ENCODE results near the gene MBD5. TPM values are rescaled to one million over a fixed set of nuclear protein-coding genes. Genes with fewer than 3 reads are reported as not detected.

The MBD5 gene
- total RNA-seq, 1 donor from 2014 or later, result 95.4 TPM

- TF ChIP-seq, protein P1, sequence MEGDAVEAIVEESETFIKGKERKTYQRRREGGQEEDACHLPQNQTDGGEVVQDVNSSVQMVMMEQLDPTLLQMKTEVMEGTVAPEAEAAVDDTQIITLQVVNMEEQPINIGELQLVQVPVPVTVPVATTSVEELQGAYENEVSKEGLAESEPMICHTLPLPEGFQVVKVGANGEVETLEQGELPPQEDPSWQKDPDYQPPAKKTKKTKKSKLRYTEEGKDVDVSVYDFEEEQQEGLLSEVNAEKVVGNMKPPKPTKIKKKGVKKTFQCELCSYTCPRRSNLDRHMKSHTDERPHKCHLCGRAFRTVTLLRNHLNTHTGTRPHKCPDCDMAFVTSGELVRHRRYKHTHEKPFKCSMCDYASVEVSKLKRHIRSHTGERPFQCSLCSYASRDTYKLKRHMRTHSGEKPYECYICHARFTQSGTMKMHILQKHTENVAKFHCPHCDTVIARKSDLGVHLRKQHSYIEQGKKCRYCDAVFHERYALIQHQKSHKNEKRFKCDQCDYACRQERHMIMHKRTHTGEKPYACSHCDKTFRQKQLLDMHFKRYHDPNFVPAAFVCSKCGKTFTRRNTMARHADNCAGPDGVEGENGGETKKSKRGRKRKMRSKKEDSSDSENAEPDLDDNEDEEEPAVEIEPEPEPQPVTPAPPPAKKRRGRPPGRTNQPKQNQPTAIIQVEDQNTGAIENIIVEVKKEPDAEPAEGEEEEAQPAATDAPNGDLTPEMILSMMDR (IDR thresholded peaks at IDR 0.05; ENCODE audit: partially characterized antibody, unreplicated experiment), result no peak
- Mint-ChIP-seq H3K36me3 (ENCODE audit: unreplicated experiment) (no peaks in the 10 kb centered on the region), H3K27me3 (ENCODE audit: unreplicated experiment) (peaks cover 2% of the 10 kb centered on the region), H3K9me3 (ENCODE audit: unreplicated experiment) (no peaks in the 10 kb centered on the region), H3K27ac (ENCODE audit: unreplicated experiment) (no peak overlapping the region), H3K4me1 (ENCODE audit: low read depth, unreplicated experiment) (no peaks in the 10 kb centered on the region), H3K4me3 (ENCODE audit: unreplicated experiment) (no peak overlapping the region)
- DNase-seq, result no peak
Observed at GRCh38 chr2:148172131-148172753, 151.4 kb downstream of the MBD5 start.

DNA sequence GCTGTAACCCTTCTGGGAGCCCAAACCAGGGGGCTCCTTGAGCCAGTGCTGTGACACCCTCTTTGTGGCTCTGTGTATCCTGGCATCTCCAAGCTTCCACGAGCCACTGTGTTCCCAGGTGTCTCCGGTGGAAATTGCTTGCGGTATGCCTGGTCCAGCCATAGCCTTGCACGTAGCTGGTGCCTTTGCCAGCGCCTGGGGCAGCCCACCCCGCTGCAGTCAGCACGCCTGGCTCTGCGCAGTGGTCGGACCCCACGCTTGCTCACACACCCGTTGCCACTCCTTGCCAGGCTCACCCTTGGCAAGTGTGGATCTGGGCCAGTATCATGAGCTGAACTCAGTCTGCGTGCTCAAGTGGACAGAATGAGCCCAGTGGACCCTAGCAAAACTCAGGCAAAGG is 152.3 kb downstream of the MBD5 start:
- H3K9me3 Mint-ChIP-seq (ENCODE audit: unreplicated experiment), result no peaks in the 10 kb centered on the region
- H3K27ac Mint-ChIP-seq (ENCODE audit: unreplicated experiment), result no peak overlapping the region
- TF ChIP-seq, protein P1 (IDR thresholded peaks at IDR 0.05; ENCODE audit: partially characterized antibody, unreplicated experiment), result no peak
- no peak for DNase-seq
- no peak overlapping the region for H3K4me3 Mint-ChIP-seq (ENCODE audit: unreplicated experiment)
- H3K27me3 Mint-ChIP-seq (ENCODE audit: unreplicated experiment), result peaks cover 2% of the 10 kb centered on the region
- no peaks in the 10 kb centered on the region for H3K36me3 Mint-ChIP-seq (ENCODE audit: unreplicated experiment)
- H3K4me1 Mint-ChIP-seq (ENCODE audit: low read depth, unreplicated experiment), result no peaks in the 10 kb centered on the region

GRCh38 chr2:148177559-148177958 is 156.7 kb downstream of the MBD5 start:
- no peaks in the 10 kb centered on the region for H3K9me3 Mint-ChIP-seq (ENCODE audit: unreplicated experiment)
- TF ChIP-seq, protein P1 (IDR thresholded peaks at IDR 0.05; ENCODE audit: partially characterized antibody, unreplicated experiment), result no peak
- H3K4me1 Mint-ChIP-seq (ENCODE audit: low read depth, unreplicated experiment), result no peaks in the 10 kb centered on the region
- no peak for DNase-seq
- H3K36me3 Mint-ChIP-seq (ENCODE audit: unreplicated experiment), result no peaks in the 10 kb centered on the region
- H3K4me3 Mint-ChIP-seq (ENCODE audit: unreplicated experiment), result no peak overlapping the region
- H3K27me3 Mint-ChIP-seq (ENCODE audit: unreplicated experiment), result peaks cover 2% of the 10 kb centered on the region
- no peak overlapping the region for H3K27ac Mint-ChIP-seq (ENCODE audit: unreplicated experiment)

DNA sequence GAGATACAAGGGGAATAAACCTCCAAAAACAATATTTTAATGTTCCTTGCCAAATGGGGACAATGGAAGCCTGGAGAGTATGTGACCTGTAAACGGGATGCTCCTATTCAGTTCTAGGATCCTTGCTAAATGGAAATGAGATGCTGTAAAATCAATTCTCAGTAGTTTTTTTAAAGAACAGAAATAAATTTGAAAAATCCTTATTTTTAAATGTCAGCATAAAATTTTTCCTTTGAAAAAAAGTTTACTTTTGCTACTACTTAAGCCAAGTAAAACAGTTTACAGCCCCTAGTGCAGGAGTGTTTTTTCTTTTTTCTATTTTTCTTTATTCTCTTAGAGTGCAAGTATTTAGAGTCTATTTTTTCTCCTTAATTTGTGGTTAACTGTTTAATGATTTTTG is 158.8 kb downstream of the MBD5 start:
- Mint-ChIP-seq H3K9me3 (ENCODE audit: unreplicated experiment) (no peaks in the 10 kb centered on the region), H3K27me3 (ENCODE audit: unreplicated experiment) (no peaks in the 10 kb centered on the region), H3K27ac (ENCODE audit: unreplicated experiment) (no peak overlapping the region), H3K36me3 (ENCODE audit: unreplicated experiment) (no peaks in the 10 kb centered on the region), H3K4me3 (ENCODE audit: unreplicated experiment) (no peak overlapping the region), H3K4me1 (ENCODE audit: low read depth, unreplicated experiment) (no peaks in the 10 kb centered on the region)
- TF ChIP-seq, protein P1 (IDR thresholded peaks at IDR 0.05; ENCODE audit: partially characterized antibody, unreplicated experiment), result no peak
- no peak for DNase-seq

DNA sequence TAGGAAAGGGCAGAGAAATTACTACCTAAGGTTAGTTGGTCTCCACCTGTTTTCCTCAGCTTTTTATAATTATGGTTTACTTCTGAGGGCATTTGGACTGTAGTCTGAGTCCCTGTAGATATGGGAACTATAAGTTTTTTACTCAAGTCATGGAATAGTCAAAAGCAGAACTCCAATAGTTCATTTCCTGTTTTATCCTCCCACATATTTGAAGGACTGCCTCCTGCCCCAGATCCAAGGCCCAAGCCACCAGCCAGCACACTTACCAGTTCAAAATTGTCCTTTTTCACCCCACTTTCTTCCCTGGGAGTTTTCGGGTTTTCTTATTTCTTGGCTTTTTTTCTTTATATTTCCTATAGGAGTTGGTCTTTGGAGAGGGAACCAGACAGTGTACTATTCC is 164.1 kb downstream of the MBD5 start:
- H3K36me3 Mint-ChIP-seq (ENCODE audit: unreplicated experiment), result no peaks in the 10 kb centered on the region
- no peak for DNase-seq
- no peak overlapping the region for H3K4me3 Mint-ChIP-seq (ENCODE audit: unreplicated experiment)
- H3K4me1 Mint-ChIP-seq (ENCODE audit: low read depth, unreplicated experiment), result no peaks in the 10 kb centered on the region
- no peaks in the 10 kb centered on the region for H3K27me3 Mint-ChIP-seq (ENCODE audit: unreplicated experiment)
- TF ChIP-seq, protein P1 (IDR thresholded peaks at IDR 0.05; ENCODE audit: partially characterized antibody, unreplicated experiment), result no peak
- peaks cover 2% of the 10 kb centered on the region for H3K9me3 Mint-ChIP-seq (ENCODE audit: unreplicated experiment)
- no peak overlapping the region for H3K27ac Mint-ChIP-seq (ENCODE audit: unreplicated experiment)

Data from glutamatergic neuron (in vitro differentiated cells).